Neutrophil (primary cell): Measurements from ENCODE around the gene SQSTM1.
A peak's percentile ranks its signal among the peaks of the same experiment; 100 is the strongest.
"Not testable (repeated sequence)": the region's sequence is repeated elsewhere in the genome, so short reads cannot be mapped to it uniquely, and the experiment has no call there.

Experiments used
- H3K27ac ChIP-seq: fragments of 200-600 bp; sonication (generic); 2 replicates; pipeline ENCODE4 v1.5.1; 2016; ENCODE audit warnings: mild to moderate bottlenecking, moderate library complexity
- H3K27me3 ChIP-seq: fragments of 200-600 bp; sonication (generic); 2 replicates; pipeline ENCODE4 v1.6.0; 2016; ENCODE audit warnings: mild to moderate bottlenecking
- H3K36me3 ChIP-seq: fragments of 200-600 bp; sonication (generic); 2 replicates; pipeline ENCODE4 v1.5.1; 2017
- H3K4me1 ChIP-seq, 2 experiments: fragments of 200-600 bp in 1 of 2; sonication (generic) in 1 of 2; 1 replicate in 1 of 2; 2 replicates in 1 of 2; pipeline versions ENCODE4 v1.5.1 to v1.6.1; 2013 to 2016; ENCODE audit warnings: low read depth in 1 of 2, low read length in 1 of 2, mild to moderate bottlenecking in 1 of 2, moderate library complexity in 1 of 2; ENCODE audit not compliant: control insufficient read depth in 1 of 2, insufficient read depth in 1 of 2
- H3K4me3 ChIP-seq, 2 experiments: fragments of 200-600 bp in 1 of 2; sonication (generic) in 1 of 2; 1 replicate in 1 of 2; 2 replicates in 1 of 2; pipeline ENCODE4 v1.5.1; 2013 to 2016; ENCODE audit warnings: low read depth in 1 of 2, low read length in 1 of 2, mild to moderate bottlenecking in 1 of 2, moderate library complexity in 1 of 2
- H3K9me3 ChIP-seq: fragments of 200-600 bp; sonication (generic); 2 replicates; pipeline ENCODE4 v1.5.1; 2016
- CTCF ChIP-seq: fragments of 200-600 bp; sonication (generic); IDR thresholded peaks from 2 replicates; pipeline ENCODE4 v1.5.1; 2016; ENCODE audit warnings: antibody characterized with exemption

The SQSTM1 gene

GRCh38 chr5:179833056-179833708, 12.5 kb downstream of the SQSTM1 start:
- Histone ChIP-seq H3K27ac (no peak overlapping the region), H3K4me3 (no peak overlapping the region), H3K9me3 (no peaks in the 10 kb centered on the region), H3K36me3 (peaks cover 95% of the 10 kb centered on the region), H3K27me3 (no peaks in the 10 kb centered on the region), H3K4me1 (no peaks in the 10 kb centered on the region)
- TF ChIP-seq CTCF: no peak

- no peak overlapping the region for H3K4me3 ChIP-seq
- H3K9me3 ChIP-seq: no peaks in the 10 kb centered on the region
- H3K36me3 ChIP-seq: peaks cover 95% of the 10 kb centered on the region
- no peaks in the 10 kb centered on the region for H3K27me3 ChIP-seq
- no peak overlapping the region for H3K27ac ChIP-seq
- H3K4me1 ChIP-seq: no peaks in the 10 kb centered on the region
- no peak for TF ChIP-seq CTCF
Measured at GRCh38 chr5:179833709-179834070, 13.0 kb downstream of the SQSTM1 start.

DNA sequence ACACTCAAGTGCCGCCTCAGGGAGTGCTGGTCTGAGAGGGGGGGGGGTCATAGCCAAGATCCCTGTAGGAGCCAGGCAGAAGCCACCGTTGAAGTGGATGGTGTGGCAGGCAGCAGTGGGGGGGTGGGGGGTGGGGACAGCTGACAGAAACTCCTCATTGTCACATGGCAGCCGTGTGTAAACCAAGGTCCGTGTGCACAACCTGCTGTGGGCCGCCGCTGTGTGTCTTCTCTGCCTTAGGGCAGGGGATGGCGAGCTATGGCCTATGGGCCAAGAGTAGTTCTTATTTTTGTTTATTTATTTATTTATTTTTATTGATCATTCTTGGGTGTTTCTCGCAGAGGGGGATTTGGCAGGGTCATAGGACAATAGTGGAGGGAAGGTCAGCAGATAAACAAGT, 13.4 kb downstream of the SQSTM1 start:
- H3K27me3 ChIP-seq: no peaks in the 10 kb centered on the region
- TF ChIP-seq CTCF: no peak
- no peak overlapping the region for H3K4me3 ChIP-seq
- no peaks in the 10 kb centered on the region for H3K4me1 ChIP-seq
- H3K27ac ChIP-seq: no peak overlapping the region
- peaks cover 91% of the 10 kb centered on the region for H3K36me3 ChIP-seq
- no peaks in the 10 kb centered on the region for H3K9me3 ChIP-seq

DNA sequence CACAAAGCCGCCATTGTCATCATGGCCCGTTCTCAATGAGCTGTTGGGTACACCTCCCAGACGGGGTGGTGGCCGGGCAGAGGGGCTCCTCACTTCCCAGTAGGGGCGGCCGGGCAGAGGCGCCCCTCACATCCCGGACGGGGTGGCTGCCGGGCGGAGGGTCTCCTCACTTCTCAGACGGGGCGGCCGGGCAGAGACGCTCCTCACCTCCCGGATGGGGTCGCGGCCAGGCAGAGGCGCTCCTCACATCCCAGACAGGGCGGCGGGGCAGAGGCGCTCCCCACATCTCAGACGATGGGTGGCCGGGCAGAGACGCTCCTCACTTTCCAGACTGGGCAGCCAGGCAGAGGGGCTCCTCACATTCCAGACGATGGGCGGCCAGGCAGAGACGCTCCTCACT, 14.2 kb downstream of the SQSTM1 start:
- peaks cover 88% of the 10 kb centered on the region for H3K36me3 ChIP-seq
- H3K4me1 ChIP-seq, H3K4me3 ChIP-seq, H3K9me3 ChIP-seq, H3K27ac ChIP-seq, H3K27me3 ChIP-seq: not testable (repeated sequence)

- Histone ChIP-seq H3K4me3 (no peak overlapping the region), H3K27ac (peak overlapping the region; percentile 54), H3K4me1 (no peaks in the 10 kb centered on the region), H3K9me3 (no peaks in the 10 kb centered on the region), H3K27me3 (no peaks in the 10 kb centered on the region), H3K36me3 (peaks cover 80% of the 10 kb centered on the region)
- no peak for TF ChIP-seq CTCF
Measured at GRCh38 chr5:179836225-179837019, 15.7 kb downstream of the SQSTM1 start.
